ENCODE results near the gene AP4M1. TPM values are rescaled to one million over a fixed set of nuclear protein-coding genes. Genes with fewer than 3 reads are reported as not detected.
A peak's percentile ranks its signal among the peaks of the same experiment; 100 is the strongest.

AP4M1 gene
- total RNA-seq, 1 experiment from 2014 or later, result 25.1 TPM

DNA sequence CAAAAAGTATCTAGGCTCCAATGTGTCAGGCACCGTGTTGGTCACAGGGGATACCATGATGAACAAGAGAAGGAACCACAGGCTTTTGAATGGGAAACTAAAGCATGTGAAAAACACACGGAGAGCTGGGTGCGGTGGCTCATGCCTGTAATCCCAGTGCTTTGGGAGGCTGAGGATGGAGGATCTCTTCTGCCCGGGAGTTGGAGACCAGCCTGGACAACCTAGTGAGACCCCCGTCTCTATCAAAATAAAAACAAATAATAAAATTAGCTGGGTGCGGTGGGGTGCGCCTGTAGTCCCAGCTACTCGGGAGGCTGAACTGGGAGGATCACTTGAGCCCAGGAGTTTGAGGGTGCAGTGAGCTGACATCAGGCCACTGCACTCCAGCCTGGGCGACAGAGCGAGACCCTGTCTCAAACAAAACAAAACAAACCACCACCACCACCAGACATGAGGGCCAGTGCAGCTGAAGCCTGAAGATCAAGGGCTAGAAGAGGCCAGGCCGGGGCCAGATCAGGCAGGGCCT lies 13.3 kb upstream of the AP4M1 start:
- CTCF ChIA-PET, result no interaction called here
- intact Hi-C loops (cut with micrococcal nuclease; ENCODE audit: unreplicated experiment), result no loop called here
- Histone ChIP-seq H3K27me3 (replicated peaks; ENCODE audit: insufficient read depth, low read depth, low read length, poor library complexity) (no peaks in the 10 kb centered on the region), H3K4me1 (ENCODE audit: insufficient read depth, low read length, poor library complexity, severe bottlenecking) (peaks cover 39% of the 10 kb centered on the region), H3K27ac (ENCODE audit: low read depth, low read length, poor library complexity, severe bottlenecking) (peak overlapping the region; percentile 91), H3K4me3 (ENCODE audit: low read depth, low read length, poor library complexity, severe bottlenecking) (peak overlapping the region; percentile 94), H3K36me3 (ENCODE audit: insufficient read depth, low read length, poor library complexity, severe bottlenecking) (peaks cover 31% of the 10 kb centered on the region), H3K9me3 (ENCODE audit: low read depth, low read length, poor library complexity, severe bottlenecking) (no peaks in the 10 kb centered on the region)
- BruUV-seq (replicated peaks), result no TSS peak
- POLR2A ChIA-PET (ENCODE audit: low non-redundant PET), result no interaction called here
- TF ChIP-seq, protein P1, sequence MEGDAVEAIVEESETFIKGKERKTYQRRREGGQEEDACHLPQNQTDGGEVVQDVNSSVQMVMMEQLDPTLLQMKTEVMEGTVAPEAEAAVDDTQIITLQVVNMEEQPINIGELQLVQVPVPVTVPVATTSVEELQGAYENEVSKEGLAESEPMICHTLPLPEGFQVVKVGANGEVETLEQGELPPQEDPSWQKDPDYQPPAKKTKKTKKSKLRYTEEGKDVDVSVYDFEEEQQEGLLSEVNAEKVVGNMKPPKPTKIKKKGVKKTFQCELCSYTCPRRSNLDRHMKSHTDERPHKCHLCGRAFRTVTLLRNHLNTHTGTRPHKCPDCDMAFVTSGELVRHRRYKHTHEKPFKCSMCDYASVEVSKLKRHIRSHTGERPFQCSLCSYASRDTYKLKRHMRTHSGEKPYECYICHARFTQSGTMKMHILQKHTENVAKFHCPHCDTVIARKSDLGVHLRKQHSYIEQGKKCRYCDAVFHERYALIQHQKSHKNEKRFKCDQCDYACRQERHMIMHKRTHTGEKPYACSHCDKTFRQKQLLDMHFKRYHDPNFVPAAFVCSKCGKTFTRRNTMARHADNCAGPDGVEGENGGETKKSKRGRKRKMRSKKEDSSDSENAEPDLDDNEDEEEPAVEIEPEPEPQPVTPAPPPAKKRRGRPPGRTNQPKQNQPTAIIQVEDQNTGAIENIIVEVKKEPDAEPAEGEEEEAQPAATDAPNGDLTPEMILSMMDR (conservative IDR thresholded peaks at IDR 0.05; ENCODE audit: low read depth, low read length), result no peak
- no peak for DNase-seq (ENCODE audit: low spot score)

DNA sequence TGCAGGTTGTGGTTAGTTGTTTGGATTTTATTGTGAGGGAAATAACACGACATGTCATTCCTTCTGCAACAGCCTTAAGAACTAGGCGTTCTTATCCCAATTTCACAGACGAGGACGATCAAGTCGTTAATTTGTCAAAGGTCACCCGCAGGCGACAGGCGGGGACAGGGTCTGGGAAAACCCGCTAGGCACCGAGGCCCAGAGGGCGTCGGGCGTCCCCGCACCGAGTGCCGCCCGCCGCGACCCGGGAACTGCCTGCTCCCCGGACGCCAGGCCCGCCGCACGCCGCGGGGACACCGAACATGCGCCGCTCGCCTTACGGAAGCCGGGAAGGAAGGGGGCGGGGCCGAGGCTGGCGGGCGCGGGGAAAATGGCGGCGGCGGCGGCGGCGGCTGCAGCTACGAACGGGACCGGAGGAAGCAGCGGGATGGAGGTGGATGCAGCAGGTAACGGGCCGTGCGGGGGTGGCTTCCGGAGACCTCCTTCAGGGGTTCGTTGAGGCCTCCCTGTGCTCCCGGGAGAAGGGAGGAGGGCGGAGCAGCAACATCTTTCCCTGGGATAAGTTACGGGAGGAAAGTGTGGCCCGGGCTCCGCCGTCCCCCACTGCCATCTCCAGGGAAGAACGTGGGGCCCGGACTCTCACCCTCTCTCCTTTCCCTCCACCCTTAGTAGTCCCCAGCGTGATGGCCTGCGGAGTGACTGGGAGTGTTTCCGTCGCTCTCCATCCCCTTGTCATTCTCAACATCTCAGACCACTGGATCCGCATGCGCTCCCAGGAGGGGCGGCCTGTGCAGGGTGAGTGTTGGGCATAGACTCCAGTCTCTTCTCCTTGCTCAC lies 12.6 kb upstream of the AP4M1 start, which contains the start of gene COPS6:
Gene COPS6, plus strand, starts transcription at position 349 of the 837 bp plus-strand sequence. Its CDS starts 22 bp downstream, at position 371.
- no peaks in the 10 kb centered on the region for H3K9me3 ChIP-seq (ENCODE audit: low read depth, low read length, poor library complexity, severe bottlenecking)
- H3K36me3 ChIP-seq (ENCODE audit: insufficient read depth, low read length, poor library complexity, severe bottlenecking), result peaks cover 38% of the 10 kb centered on the region
- H3K27ac ChIP-seq (ENCODE audit: low read depth, low read length, poor library complexity, severe bottlenecking), result peak within 1 kb of the TSS; percentile 91
- POLR2A ChIA-PET (ENCODE audit: low non-redundant PET), result no interaction called here
- TF ChIP-seq EZH2 (IDR thresholded peaks at IDR 0.05; ENCODE audit: borderline replicate concordance, low read depth, low read length, poor library complexity, severe bottlenecking), result no peak
- TF ChIP-seq, protein P1 (conservative IDR thresholded peaks at IDR 0.05; ENCODE audit: low read depth, low read length), result no peak
- no peaks in the 10 kb centered on the region for H3K27me3 ChIP-seq (replicated peaks; ENCODE audit: insufficient read depth, low read depth, low read length, poor library complexity)
- BruUV-seq (replicated peaks), result no TSS peak
- peak within 1 kb of the TSS; percentile 94 for H3K4me3 ChIP-seq (ENCODE audit: low read depth, low read length, poor library complexity, severe bottlenecking)
- peak; percentile 87 for DNase-seq (ENCODE audit: low spot score)
- CTCF ChIA-PET, result no interaction called here
- peaks cover 39% of the 10 kb centered on the region for H3K4me1 ChIP-seq (ENCODE audit: insufficient read depth, low read length, poor library complexity, severe bottlenecking)
- intact Hi-C loops (cut with micrococcal nuclease; ENCODE audit: unreplicated experiment), result no loop called here

DNA sequence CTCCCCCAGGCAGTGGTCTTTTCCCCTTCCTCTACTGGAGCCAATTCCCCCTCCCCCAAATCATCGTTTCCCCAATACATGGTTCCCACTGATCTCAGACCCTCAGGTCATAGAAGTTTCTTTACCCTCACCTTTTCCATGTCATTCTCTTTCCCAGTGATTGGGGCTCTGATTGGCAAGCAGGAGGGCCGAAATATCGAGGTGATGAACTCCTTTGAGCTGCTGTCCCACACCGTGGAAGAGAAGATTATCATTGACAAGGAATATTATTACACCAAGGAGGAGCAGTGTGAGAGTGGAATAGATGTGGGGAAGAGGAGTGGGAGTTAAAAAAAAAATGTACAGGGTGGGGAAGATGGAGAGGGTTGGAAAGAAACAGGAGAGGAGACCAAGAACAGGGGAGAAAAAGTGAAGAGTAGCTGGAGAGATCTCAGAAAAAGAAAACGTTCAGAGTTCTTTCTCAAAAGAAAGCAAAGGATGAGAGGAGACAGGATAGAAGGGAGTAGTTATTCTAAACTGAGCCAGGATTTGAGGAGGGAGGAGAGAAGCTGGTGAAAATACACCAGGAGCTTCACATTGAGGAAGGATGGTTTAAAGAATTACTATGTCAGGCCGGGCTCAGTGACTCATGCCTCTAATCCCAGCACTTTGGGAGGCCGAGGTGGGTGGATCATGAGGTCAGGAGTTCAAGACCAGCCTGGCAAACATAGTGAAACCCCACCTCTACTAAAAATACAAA lies 11.8 kb upstream of the AP4M1 start:
- intact Hi-C loops (cut with micrococcal nuclease; ENCODE audit: unreplicated experiment), result no loop called here
- BruUV-seq (replicated peaks), result no TSS peak
- DNase-seq (ENCODE audit: low spot score), result no peak
- Histone ChIP-seq H3K27ac (ENCODE audit: low read depth, low read length, poor library complexity, severe bottlenecking) (peak overlapping the region; percentile 91), H3K4me3 (ENCODE audit: low read depth, low read length, poor library complexity, severe bottlenecking) (peak overlapping the region; percentile 94), H3K4me1 (ENCODE audit: insufficient read depth, low read length, poor library complexity, severe bottlenecking) (peaks cover 39% of the 10 kb centered on the region), H3K27me3 (replicated peaks; ENCODE audit: insufficient read depth, low read depth, low read length, poor library complexity) (no peaks in the 10 kb centered on the region), H3K36me3 (ENCODE audit: insufficient read depth, low read length, poor library complexity, severe bottlenecking) (peaks cover 46% of the 10 kb centered on the region), H3K9me3 (ENCODE audit: low read depth, low read length, poor library complexity, severe bottlenecking) (no peaks in the 10 kb centered on the region)
- POLR2A ChIA-PET (ENCODE audit: low non-redundant PET), result no interaction called here
- CTCF ChIA-PET, result no interaction called here
- TF ChIP-seq, protein P1 (conservative IDR thresholded peaks at IDR 0.05; ENCODE audit: low read depth, low read length), result no peak
- TF ChIP-seq EZH2 (IDR thresholded peaks at IDR 0.05; ENCODE audit: borderline replicate concordance, low read depth, low read length, poor library complexity, severe bottlenecking), result no peak
